ENCODE results near the gene ROBO3. TPM values are rescaled to one million over a fixed set of nuclear protein-coding genes. Genes with fewer than 3 reads are reported as not detected.

The ROBO3 gene
- total and polyA plus RNA-seq, 2 donors (not counting 3 experiments of a cell fraction or from before 2014, with no cell fraction given): 27.1 to 65.4 TPM

DNA sequence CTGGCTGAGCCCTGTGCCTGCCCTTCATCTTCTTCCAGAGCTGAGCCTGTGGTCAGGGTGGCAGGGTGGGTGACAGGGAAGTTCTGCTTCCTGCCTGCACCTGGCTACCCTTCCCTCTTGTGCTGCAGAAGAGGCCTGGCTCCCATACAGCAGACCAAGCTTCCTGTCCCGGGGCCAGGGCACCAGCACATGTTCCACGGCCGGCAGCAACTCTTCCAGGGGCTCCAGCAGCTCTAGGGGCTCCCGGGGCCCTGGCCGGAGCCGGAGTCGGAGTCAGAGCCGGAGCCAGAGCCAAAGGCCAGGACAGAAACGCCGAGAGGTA is 15.0 kb downstream of the ROBO3 start:
- Histone ChIP-seq H3K79me2 (ENCODE audit: control insufficient read depth, insufficient read depth, low read length) (no peaks in the 10 kb centered on the region), H3K27me3 (ENCODE audit: control insufficient read depth in 2 of 2, insufficient read depth in 2 of 2, low read length in 2 of 2) (no peaks in the 10 kb centered on the region), H3K9ac (replicated peaks; ENCODE audit: extremely low read depth, insufficient read depth, low read length) (no peak overlapping the region), H3K27ac (ENCODE audit: insufficient read depth, low read depth, low read length) (no peak overlapping the region), H3K4me3 (replicated peaks in 1 of 3; ENCODE audit: insufficient read depth in 1 of 3, low read depth in 1 of 3, low read length in 3 of 3) (no peak overlapping the region), H3K36me3 (ENCODE audit: control insufficient read depth in 2 of 2, extremely low read depth in 1 of 2, insufficient read depth in 2 of 2, low read length in 2 of 2) (peaks cover 9 to 12% of the 10 kb centered on the region in 2 experiments), H3K4me1 (ENCODE audit: control insufficient read depth, extremely low read depth, insufficient read depth, low read length) (peaks cover 53% of the 10 kb centered on the region), H3K9me3 (replicated peaks; ENCODE audit: control insufficient read depth, insufficient read depth, low read length) (no peaks in the 10 kb centered on the region), H3K9me1 (replicated peaks; ENCODE audit: control insufficient read depth, extremely low read depth, insufficient read depth, low read length) (no peaks in the 10 kb centered on the region), H3K4me2 (ENCODE audit: insufficient read depth, low read length) (no peak overlapping the region), H4K20me1 (replicated peaks; ENCODE audit: control insufficient read depth, extremely low read depth, insufficient read depth, low read length) (no peaks in the 10 kb centered on the region), H2AFZ (ENCODE audit: low read depth, low read length) (no peak overlapping the region)
- ChIA-PET CTCF (interaction anchor here (1.2 to 1.6 kb wide), 3 partner anchors 13 to 20 kb away, joined by 3 to 6 read pairs (median 3); no protein-coding TSS in a partner anchor), POLR2A (interaction anchor here (1.1 to 1.3 kb wide), 4 partner anchors 10 to 73 kb away, joined by 3 to 4 read pairs (median 4); partner anchors contain the start of gene ROBO4)
- DNase-seq (ENCODE audit: low read depth, low spot score): no peak
- TF ChIP-seq GATA2 (IDR thresholded peaks at IDR 0.05; ENCODE audit: insufficient read depth, insufficient read length, low read depth, low read length) (no peak), EZH2 (IDR thresholded peaks at IDR 0.05; ENCODE audit: borderline replicate concordance, low read depth, low read length, severe bottlenecking) (no peak), JUN (IDR thresholded peaks at IDR 0.05; ENCODE audit: borderline replicate concordance, insufficient read depth, insufficient read length, low read depth) (no peak), FOS (IDR thresholded peaks at IDR 0.05; ENCODE audit: borderline replicate concordance, insufficient read depth, low read length) (no peak), POLR2AphosphoS5 (IDR thresholded peaks at IDR 0.05; ENCODE audit: insufficient read depth, low read depth, low read length) (no peak), MYC (IDR thresholded peaks at IDR 0.05; ENCODE audit: low read depth, low read length) (no peak), POLR2A (IDR thresholded peaks at IDR 0.05; ENCODE audit: low read depth, low read length) (no peak)
- TF ChIP-seq, protein P1, sequence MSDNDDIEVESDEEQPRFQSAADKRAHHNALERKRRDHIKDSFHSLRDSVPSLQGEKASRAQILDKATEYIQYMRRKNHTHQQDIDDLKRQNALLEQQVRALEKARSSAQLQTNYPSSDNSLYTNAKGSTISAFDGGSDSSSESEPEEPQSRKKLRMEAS (IDR thresholded peaks at IDR 0.05; ENCODE audit: insufficient read depth, insufficient read length): no peak
- TF ChIP-seq, protein P2, sequence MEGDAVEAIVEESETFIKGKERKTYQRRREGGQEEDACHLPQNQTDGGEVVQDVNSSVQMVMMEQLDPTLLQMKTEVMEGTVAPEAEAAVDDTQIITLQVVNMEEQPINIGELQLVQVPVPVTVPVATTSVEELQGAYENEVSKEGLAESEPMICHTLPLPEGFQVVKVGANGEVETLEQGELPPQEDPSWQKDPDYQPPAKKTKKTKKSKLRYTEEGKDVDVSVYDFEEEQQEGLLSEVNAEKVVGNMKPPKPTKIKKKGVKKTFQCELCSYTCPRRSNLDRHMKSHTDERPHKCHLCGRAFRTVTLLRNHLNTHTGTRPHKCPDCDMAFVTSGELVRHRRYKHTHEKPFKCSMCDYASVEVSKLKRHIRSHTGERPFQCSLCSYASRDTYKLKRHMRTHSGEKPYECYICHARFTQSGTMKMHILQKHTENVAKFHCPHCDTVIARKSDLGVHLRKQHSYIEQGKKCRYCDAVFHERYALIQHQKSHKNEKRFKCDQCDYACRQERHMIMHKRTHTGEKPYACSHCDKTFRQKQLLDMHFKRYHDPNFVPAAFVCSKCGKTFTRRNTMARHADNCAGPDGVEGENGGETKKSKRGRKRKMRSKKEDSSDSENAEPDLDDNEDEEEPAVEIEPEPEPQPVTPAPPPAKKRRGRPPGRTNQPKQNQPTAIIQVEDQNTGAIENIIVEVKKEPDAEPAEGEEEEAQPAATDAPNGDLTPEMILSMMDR (IDR thresholded peaks at IDR 0.05; ENCODE audit: extremely low read depth in 1 of 2, insufficient read depth in 1 of 2, low read depth in 1 of 2, low read length in 2 of 2): no peak
- no TSS peak for BruUV-seq (replicated peaks)
- intact Hi-C loops (cut with micrococcal nuclease) (no loop called here), dilution Hi-C loops (cut with MboI; ENCODE audit: extremely low pct_ligation_motif_present, low sequenced_read_pairs) (no loop called here)
- no peak for FAIRE-seq
